H1 (cell line): ENCODE data around the gene ZNF282. TPM values are rescaled to one million over a fixed set of nuclear protein-coding genes. Genes with fewer than 3 reads are reported as not detected.
A peak's percentile ranks its signal among the peaks of the same experiment; 100 is the strongest.

Experiments
- CTCF ChIA-PET: fragments of 300-600 bp; sonication (Branson Sonifier 250); formaldehyde crosslinking; loops from one replicate; lab custom pipeline; 2021; ENCODE audit not compliant: partially characterized antibody; lab: Charles Lee
- POLR2A ChIA-PET: fragments of 300-600 bp; sonication (Branson Sonifier 250); formaldehyde crosslinking; loops from one replicate; lab custom pipeline; 2021; ENCODE audit warnings: inconsistent platforms; ENCODE audit not compliant: partially characterized antibody; lab: Charles Lee
- DNase-seq, 2 experiments: peaks; one replicate each; pipeline versions ENCODE4 v3.0.0 to v3.0.0-alpha.2; 2010 to 2022; ENCODE audit warnings: low spot score in 2 of 2, low read depth in 1 of 2, mixed read lengths in 1 of 2
- FAIRE-seq: peaks from 2 replicates; lab custom pipeline; 2011; peaks lifted over from hg19 to GRCh38; lab: Jason Lieb, UNC
- H2AFZ ChIP-seq: 2 replicates; pipeline ENCODE4 v1.8.1; 2012; ENCODE audit warnings: low read length, inconsistent platforms
- H2AK5ac ChIP-seq: 2 replicates; pipeline ENCODE4 v1.6.1; 2013; ENCODE audit warnings: low read depth, low read length
- H2BK120ac ChIP-seq: replicated peaks from 2 replicates; pipeline ENCODE3; 2013; ENCODE audit warnings: low read depth, low read length, inconsistent platforms
- H2BK12ac ChIP-seq: 2 replicates; pipeline ENCODE4 v1.6.1; 2013; ENCODE audit warnings: low read depth, low read length
- H2BK15ac ChIP-seq: 2 replicates; pipeline ENCODE4 v1.6.1; 2013; ENCODE audit warnings: low read length
- H2BK20ac ChIP-seq: 2 replicates; pipeline ENCODE4 v1.6.1; 2013; ENCODE audit warnings: low read length
- H2BK5ac ChIP-seq: 2 replicates; pipeline ENCODE4 v1.6.1; 2013; ENCODE audit warnings: low read depth, low read length
- H3K14ac ChIP-seq: 2 replicates; pipeline ENCODE4 v1.6.1; 2013; ENCODE audit warnings: inconsistent platforms; ENCODE audit not compliant: insufficient read length
- H3K18ac ChIP-seq: 2 replicates; pipeline ENCODE4 v1.6.1; 2013; ENCODE audit warnings: low read length; ENCODE audit errors: extremely low read depth
- H3K23ac ChIP-seq: 2 replicates; pipeline ENCODE4 v1.6.1; 2013; ENCODE audit warnings: inconsistent platforms; ENCODE audit not compliant: insufficient read length
- H3K23me2 ChIP-seq: 2 replicates; pipeline ENCODE4 v1.6.1; 2013; ENCODE audit warnings: low read depth, low read length
- H3K27ac ChIP-seq: 2 replicates; pipeline ENCODE4 v1.6.1; 2011; ENCODE audit warnings: low read depth, low read length, inconsistent platforms
- H3K27me3 ChIP-seq, 4 experiments: replicated peaks in 1 of 4; 1 replicate in 1 of 4; 2 replicates in 3 of 4; pipeline versions ENCODE4 v1.6.1 to v1.8.1; 2011 to 2013; ENCODE audit warnings: low read length in 3 of 4, mild to moderate bottlenecking in 3 of 4, inconsistent platforms in 2 of 4, mixed read lengths in 2 of 4, moderate library complexity in 1 of 4; ENCODE audit not compliant: control insufficient read depth in 3 of 4, insufficient read depth in 3 of 4; ENCODE audit errors: extremely low read depth in 1 of 4
- H3K36me3 ChIP-seq, 4 experiments: 2 replicates each; pipeline versions ENCODE4 v1.6.1 to v1.8.1; 2011 to 2013; ENCODE audit warnings: mild to moderate bottlenecking in 4 of 4, low read length in 3 of 4, moderate library complexity in 2 of 4, control low read depth in 1 of 4, inconsistent platforms in 1 of 4; ENCODE audit not compliant: insufficient read depth in 4 of 4, control insufficient read depth in 2 of 4
- H3K4ac ChIP-seq: replicated peaks from 2 replicates; pipeline ENCODE3; 2013; ENCODE audit warnings: low read length, low read depth, mixed read lengths, inconsistent platforms; ENCODE audit not compliant: insufficient read length
- H3K4me1 ChIP-seq, 4 experiments: replicated peaks in 1 of 4; 1 replicate in 1 of 4; 2 replicates in 3 of 4; pipeline versions ENCODE4 v1.6.1 to v1.8.1; 2011 to 2013; ENCODE audit warnings: low read length in 3 of 4, inconsistent platforms in 2 of 4, mixed read lengths in 1 of 4; ENCODE audit not compliant: insufficient read depth in 4 of 4, control insufficient read depth in 3 of 4
- H3K4me2 ChIP-seq, 2 experiments: 2 replicates each; pipeline versions ENCODE4 v1.6.1 to v1.8.1; 2011 to 2013; ENCODE audit warnings: low read depth in 2 of 2, low read length in 2 of 2, control low read depth in 1 of 2, inconsistent platforms in 1 of 2, mild to moderate bottlenecking in 1 of 2; ENCODE audit not compliant: insufficient read depth in 1 of 2
- H3K4me3 ChIP-seq, 4 experiments: fragments of 200-600, 300-600 bp in 1 of 4; sonication (generic), shearing (Covaris generic), sonication (Bioruptor Twin) in 1 of 4; 2 replicates each; pipeline versions ENCODE4 v1.5.1 to v1.8.1; 2011 to 2016; ENCODE audit warnings: low read length in 4 of 4, low read depth in 3 of 4, control low read depth in 2 of 4, inconsistent platforms in 2 of 4, mild to moderate bottlenecking in 2 of 4, mixed read lengths in 1 of 4, moderate library complexity in 1 of 4; ENCODE audit not compliant: insufficient read depth in 2 of 4; ENCODE audit errors: extremely low read depth in 1 of 4
- H3K56ac ChIP-seq: replicated peaks from 2 replicates; pipeline ENCODE3; 2013; ENCODE audit warnings: low read depth, mild to moderate bottlenecking, mixed read lengths, low read length, inconsistent platforms; ENCODE audit not compliant: insufficient read length
- H3K79me1 ChIP-seq: 2 replicates; pipeline ENCODE4 v1.6.1; 2013; ENCODE audit warnings: low read depth, low read length, control low read depth
- H3K79me2 ChIP-seq, 2 experiments: 2 replicates each; pipeline versions ENCODE4 v1.6.1 to v1.8.1; 2012 to 2013; ENCODE audit warnings: low read length in 2 of 2, mild to moderate bottlenecking in 2 of 2, inconsistent platforms in 1 of 2; ENCODE audit not compliant: insufficient read depth in 2 of 2, control insufficient read depth in 1 of 2
- H3K9ac ChIP-seq, 4 experiments: replicated peaks in 1 of 4; 1 replicate in 1 of 4; 2 replicates in 3 of 4; pipeline versions ENCODE4 v1.6.1 to v1.8.1; 2011 to 2013; ENCODE audit warnings: low read depth in 3 of 4, low read length in 3 of 4, control low read depth in 2 of 4, mild to moderate bottlenecking in 2 of 4, moderate library complexity in 2 of 4, inconsistent platforms in 1 of 4; ENCODE audit errors: extremely low read depth in 1 of 4
- H3K9me3 ChIP-seq, 2 experiments: 2 replicates each; pipeline versions ENCODE4 v1.6.1 to v1.8.1; 2012 to 2013; ENCODE audit warnings: mild to moderate bottlenecking in 2 of 2, moderate library complexity in 2 of 2, control low read depth in 1 of 2, inconsistent platforms in 1 of 2, low read depth in 1 of 2, low read length in 1 of 2, mixed read lengths in 1 of 2; ENCODE audit not compliant: insufficient read depth in 2 of 2
- H4K20me1 ChIP-seq, 2 experiments: replicated peaks in 1 of 2; 2 replicates each; pipeline versions ENCODE3 to v1.8.1; 2011 to 2013; ENCODE audit warnings: inconsistent platforms in 2 of 2, low read length in 2 of 2, mild to moderate bottlenecking in 1 of 2; ENCODE audit not compliant: insufficient read depth in 2 of 2, control insufficient read depth in 1 of 2
- H4K5ac ChIP-seq: 2 replicates; pipeline ENCODE4 v1.6.1; 2013; ENCODE audit warnings: low read length, low read depth, mixed read lengths, inconsistent platforms; ENCODE audit not compliant: insufficient read length
- H4K8ac ChIP-seq: 2 replicates; pipeline ENCODE4 v1.8.0; 2013; ENCODE audit warnings: mild to moderate bottlenecking, moderate library complexity, low read length, inconsistent platforms; ENCODE audit not compliant: insufficient read depth; ENCODE audit errors: extremely low read depth
- H4K91ac ChIP-seq: replicated peaks from 2 replicates; pipeline ENCODE3; 2013; ENCODE audit warnings: low read length, mixed read lengths, inconsistent platforms; ENCODE audit not compliant: insufficient read length
- ASH2L ChIP-seq: fragments of 200-600, 300-600 bp; sonication (generic); IDR thresholded peaks from one replicate; pipeline ENCODE4 v1.7.1; 2017; ENCODE audit warnings: low read length
- CHD2 ChIP-seq: IDR thresholded peaks from 2 replicates; pipeline ENCODE4 v1.6.1; 2012; ENCODE audit warnings: low read length, improper control_type of control experiment
- HDAC2 ChIP-seq, 2 experiments: fragments of 300-600 bp in 1 of 2; sonication (generic) in 1 of 2; IDR thresholded peaks; 2 replicates each; pipeline ENCODE4 v1.6.1; 2011 to 2012; ENCODE audit warnings: low read depth in 2 of 2, low read length in 2 of 2, mild to moderate bottlenecking in 2 of 2, moderate library complexity in 2 of 2, borderline replicate concordance in 1 of 2, inconsistent platforms in 1 of 2
- HDAC6 ChIP-seq: IDR thresholded peaks from one replicate; pipeline ENCODE4 v1.7.1; 2012; ENCODE audit warnings: low read depth, mild to moderate bottlenecking, inconsistent platforms, low read length, moderate library complexity
- KDM5A ChIP-seq: fragments of 200-600 bp; IDR thresholded peaks from 2 replicates; pipeline ENCODE4 v1.7.1; 2012; ENCODE audit warnings: mild to moderate bottlenecking, low read length, inconsistent platforms, mixed read lengths
- RXRA ChIP-seq: IDR thresholded peaks from 2 replicates; pipeline ENCODE4 v1.6.1; 2011; ENCODE audit warnings: low read depth, mild to moderate bottlenecking, low read length, moderate library complexity; ENCODE audit not compliant: insufficient read depth
- TAF1 ChIP-seq: IDR thresholded peaks from 2 replicates; pipeline ENCODE4 v1.6.1; 2011; ENCODE audit warnings: mild to moderate bottlenecking, low read depth, low read length
- TBP ChIP-seq: IDR thresholded peaks from 2 replicates; pipeline ENCODE4 v1.6.1; 2011; ENCODE audit warnings: low read depth, low read length, improper control_type of control experiment
- WGBS, 2 experiments: shearing (Covaris generic) in 1 of 2; methylation state at CpG; one replicate each; pipeline versions ENCODE4 v1.1.6 to v1.1.7; 2013 to 2015; ENCODE audit warnings: low lambda C conversion rate in 2 of 2, mixed read lengths in 2 of 2, inconsistent platforms in 1 of 2, low coverage in 1 of 2, missing lambda C conversion rate in 1 of 2; ENCODE audit not compliant: insufficient replicate concordance in 2 of 2, insufficient coverage in 1 of 2, insufficient read length in 1 of 2; ENCODE audit errors: extremely low coverage in 1 of 2, missing lambda C conversion rate in 1 of 2; 5-methylcytosine and 5-hydroxymethylcytosine counted together
- polyA plus RNA-seq, 7 experiments: library from polyadenylated mRNA; depleted of rRNA in 3 of 7; stranded (reverse) in 5 of 7; unstranded in 2 of 7; fragments of >200 nt in 5 of 7; fragments of 200-250 nt in 2 of 7; gene quantifications; 1 replicate in 5 of 7; 2 replicates in 1 of 7; 4 replicates in 1 of 7; pipeline versions ENCODE4 v1.2.1 to v1.2.3, GENCODE V29; 2011 to 2013; ENCODE audit warnings: missing spikeins in 2 of 7, mixed read lengths in 2 of 7
- total RNA-seq: library from RNA; stranded (reverse); fragmentation: NEBNext Ultra II Directional; extraction: Animal tissue kit (Norgen Biotek cat#: 25700); gene quantifications from 2 replicates; pipeline ENCODE4 v1.2.1, GENCODE V29; 2021
- TF ChIP-seq, protein P1 (sequence below): IDR thresholded peaks from 2 replicates; pipeline ENCODE4 v1.6.1; 2012; ENCODE audit warnings: low read length, inconsistent platforms

The ZNF282 gene
- total and polyA plus RNA-seq, 2 of the 8 experiments (the other 6 are each of a cell fraction or from before 2014, with no cell fraction given): 16.9 to 36.3 TPM

DNA sequence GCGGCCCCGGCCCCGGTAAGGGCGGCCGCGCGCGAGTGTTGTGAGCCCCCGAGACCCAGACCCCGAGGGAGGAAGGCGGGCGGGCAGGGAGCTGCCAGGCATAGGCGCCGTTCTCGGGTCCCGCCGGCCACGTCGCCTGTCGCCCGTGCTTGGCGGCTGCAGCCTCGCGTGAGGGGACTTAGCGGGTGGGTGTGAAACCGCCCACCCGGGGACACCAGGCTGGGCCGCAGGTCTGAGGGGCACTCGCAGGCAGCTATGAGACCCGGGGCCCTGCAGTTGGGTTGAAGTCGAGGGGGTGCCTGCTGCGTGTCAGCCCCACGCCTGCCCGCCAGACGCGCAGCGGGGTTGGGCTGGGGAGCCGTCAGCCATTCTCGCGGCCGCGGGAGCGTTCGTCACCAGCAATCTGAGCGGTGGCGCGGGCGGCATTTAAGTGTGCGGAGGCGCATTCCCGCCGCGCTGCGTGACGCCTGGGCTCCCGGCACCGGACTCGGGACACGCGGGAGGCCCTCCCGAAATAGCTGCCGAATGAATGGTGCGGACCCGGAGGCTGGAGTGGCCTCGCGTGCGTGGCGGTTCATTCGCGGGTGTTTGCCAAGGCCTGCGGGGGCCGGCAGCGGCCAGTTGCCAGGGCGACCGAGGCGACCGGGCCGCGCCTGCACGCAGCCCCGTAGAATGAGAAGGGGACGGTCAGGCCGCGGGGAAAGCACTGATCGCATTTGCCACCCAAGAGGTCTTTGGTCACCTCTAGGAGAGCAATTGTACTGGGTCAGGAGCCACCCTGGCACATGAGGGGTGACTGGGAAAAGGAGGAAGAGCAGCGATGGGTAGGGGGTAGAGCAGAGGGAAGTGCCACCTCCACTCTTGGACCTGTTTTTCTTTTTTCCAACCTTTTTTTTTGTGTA is 47.3 kb upstream of the ZNF282 start:
- peak overlapping the region; percentile 90 for H3K56ac ChIP-seq
- H4K5ac ChIP-seq: peak overlapping the region; percentile 74
- CTCF ChIA-PET: interaction anchor here (0.8 to 7.2 kb wide), 18 partner anchors 10 to 256 kb away, joined by 3 to 84 read pairs (median 4); partner anchors contain the start of gene ZNF425
- H3K4me2 ChIP-seq: peak overlapping the region; percentile 81 to 97
- H3K79me1 ChIP-seq: no peaks in the 10 kb centered on the region
- no peak overlapping the region for H2BK20ac ChIP-seq
- no peak overlapping the region for H2BK15ac ChIP-seq
- H3K4me1 ChIP-seq: peaks cover 17 to 31% (median 23%) of the 10 kb centered on the region in 4 experiments; a peak in 6 of 7 replicates
- H3K36me3 ChIP-seq: no peaks in the 10 kb centered on the region; a peak in 3 of 8 replicates
- H3K79me2 ChIP-seq: peaks cover 41 to 62% of the 10 kb centered on the region in 2 experiments
- H2BK5ac ChIP-seq: peak overlapping the region; percentile 88
- FAIRE-seq (no peak), DNase-seq (peak in 1 of 2 experiments; percentile 63)
- H3K18ac ChIP-seq: peak overlapping the region; percentile 89; the same call in 1 of the 2 replicates
- no peak overlapping the region for H2BK12ac ChIP-seq
- no peak overlapping the region for H2AFZ ChIP-seq
- H3K9ac ChIP-seq: peak overlapping the region; percentile 75 to 97 (median 84)
- POLR2A ChIA-PET: interaction anchor here (0.5 to 9.2 kb wide), 21 partner anchors 7 to 313 kb away, joined by 3 to 142 read pairs (median 7); partner anchors contain the start of genes ZNF282 and ZNF425
- H3K14ac ChIP-seq: no peak overlapping the region
- H4K8ac ChIP-seq: peak overlapping the region; percentile 87
- peak overlapping the region; percentile 97 for H3K4ac ChIP-seq
- peak overlapping the region; percentile 95 for H4K91ac ChIP-seq
- peak overlapping the region; percentile 80 to 91 (median 89) for H3K4me3 ChIP-seq
- no peak overlapping the region for H3K23ac ChIP-seq
- peaks cover 2 to 7% of the 10 kb centered on the region in 2 experiments for H4K20me1 ChIP-seq
- no peaks in the 10 kb centered on the region for H3K27me3 ChIP-seq
- peak overlapping the region; percentile 71 for H2BK120ac ChIP-seq
- 3% methylated on average over 78 of the region's 86 CpGs; no CpG with 5 or more reads in 1 of the 2 experiments for WGBS, 2 experiments
- no peaks in the 10 kb centered on the region for H3K9me3 ChIP-seq
- peak overlapping the region; percentile 17; the same call in 1 of the 2 replicates for H2AK5ac ChIP-seq
- peak overlapping the region; percentile 84; the same call in 1 of the 2 replicates for H3K27ac ChIP-seq
- peaks cover 4% of the 10 kb centered on the region; the same call in 1 of the 2 replicates for H3K23me2 ChIP-seq
- TF ChIP-seq, protein P1, sequence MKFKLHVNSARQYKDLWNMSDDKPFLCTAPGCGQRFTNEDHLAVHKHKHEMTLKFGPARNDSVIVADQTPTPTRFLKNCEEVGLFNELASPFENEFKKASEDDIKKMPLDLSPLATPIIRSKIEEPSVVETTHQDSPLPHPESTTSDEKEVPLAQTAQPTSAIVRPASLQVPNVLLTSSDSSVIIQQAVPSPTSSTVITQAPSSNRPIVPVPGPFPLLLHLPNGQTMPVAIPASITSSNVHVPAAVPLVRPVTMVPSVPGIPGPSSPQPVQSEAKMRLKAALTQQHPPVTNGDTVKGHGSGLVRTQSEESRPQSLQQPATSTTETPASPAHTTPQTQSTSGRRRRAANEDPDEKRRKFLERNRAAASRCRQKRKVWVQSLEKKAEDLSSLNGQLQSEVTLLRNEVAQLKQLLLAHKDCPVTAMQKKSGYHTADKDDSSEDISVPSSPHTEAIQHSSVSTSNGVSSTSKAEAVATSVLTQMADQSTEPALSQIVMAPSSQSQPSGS: no peak
- no peak for TF ChIP-seq TBP
- TF ChIP-seq ASH2L: peak; percentile 68
- no peak for TF ChIP-seq HDAC2 (IDR thresholded peaks at IDR 0.05; ENCODE audit: borderline replicate concordance in 1 of 2, low read depth in 2 of 2, low read length in 2 of 2)
- no peak for TF ChIP-seq RXRA
- TF ChIP-seq KDM5A: no peak
- TF ChIP-seq TAF1: 0 out of 2 replicates have a peak, but pooled peaks have one; percentile 19
- no peak for TF ChIP-seq CHD2
- TF ChIP-seq HDAC6: no peak
